CD4-positive, alpha-beta T cell treated with Interleukin-6 for 4 hours (primary cell): Measurements from ENCODE around the gene MORF4L1.
"Not testable (repeated sequence)": the region's sequence is repeated elsewhere in the genome, so short reads cannot be mapped to it uniquely, and the experiment has no call there.

Experiments
- DNase-seq: peaks from one replicate; pipeline ENCODE4 v3.0.0-alpha.2; 2020; ENCODE audit warnings: mixed read lengths

The MORF4L1 gene

GRCh38 chr15:78927077-78927790, 54.5 kb downstream of the MORF4L1 start:
- DNase-seq = no peak

DNA sequence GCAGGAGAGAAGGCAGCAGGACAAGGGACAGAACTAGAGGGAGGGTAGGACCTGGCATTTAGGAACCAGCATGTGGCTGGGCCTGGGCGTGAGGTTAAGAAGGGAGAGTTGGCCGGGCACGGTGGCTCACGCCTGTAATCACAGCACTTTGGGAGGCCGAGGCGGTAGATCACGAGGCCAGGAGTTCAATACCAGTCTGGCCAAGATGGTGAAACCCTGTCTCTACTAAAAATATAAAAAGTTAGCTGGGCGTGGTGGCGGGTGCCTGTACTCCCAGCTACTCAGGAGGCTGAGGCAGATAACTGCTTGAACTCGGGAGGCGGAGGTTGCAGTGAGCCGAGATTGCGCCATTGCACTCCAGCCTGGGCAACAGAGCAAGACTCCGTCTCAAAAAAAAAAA, 55.5 kb downstream of the MORF4L1 start:
- DNase-seq = not testable (repeated sequence)

DNA sequence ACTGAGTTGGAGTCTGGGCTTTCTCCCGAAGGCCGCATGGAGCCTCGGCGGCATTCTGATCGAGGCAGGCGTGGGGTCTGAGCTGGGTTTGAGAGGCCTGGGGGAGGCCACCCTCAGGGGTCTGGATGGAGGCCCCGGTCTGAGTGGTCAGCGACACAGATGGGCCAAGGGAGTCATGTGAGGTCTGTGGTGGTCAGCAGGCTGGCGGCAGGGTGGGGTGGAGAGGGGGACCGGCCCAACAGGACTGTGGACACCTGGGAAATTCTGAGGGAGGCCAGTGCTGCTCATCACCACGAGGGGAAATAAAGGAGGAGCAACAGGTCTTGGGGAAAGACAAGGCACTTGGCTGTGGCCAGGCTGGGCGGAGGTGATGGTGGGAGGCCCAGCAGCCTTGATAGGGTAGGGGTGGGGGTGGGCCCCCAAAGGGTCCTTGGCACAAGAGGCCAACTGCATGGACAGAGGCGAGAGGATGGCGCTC, 56.0 kb downstream of the MORF4L1 start:
- DNase-seq = no peak

GRCh38 chr15:78929536-78930264, 57.0 kb downstream of the MORF4L1 start:
- DNase-seq = no peak

DNA sequence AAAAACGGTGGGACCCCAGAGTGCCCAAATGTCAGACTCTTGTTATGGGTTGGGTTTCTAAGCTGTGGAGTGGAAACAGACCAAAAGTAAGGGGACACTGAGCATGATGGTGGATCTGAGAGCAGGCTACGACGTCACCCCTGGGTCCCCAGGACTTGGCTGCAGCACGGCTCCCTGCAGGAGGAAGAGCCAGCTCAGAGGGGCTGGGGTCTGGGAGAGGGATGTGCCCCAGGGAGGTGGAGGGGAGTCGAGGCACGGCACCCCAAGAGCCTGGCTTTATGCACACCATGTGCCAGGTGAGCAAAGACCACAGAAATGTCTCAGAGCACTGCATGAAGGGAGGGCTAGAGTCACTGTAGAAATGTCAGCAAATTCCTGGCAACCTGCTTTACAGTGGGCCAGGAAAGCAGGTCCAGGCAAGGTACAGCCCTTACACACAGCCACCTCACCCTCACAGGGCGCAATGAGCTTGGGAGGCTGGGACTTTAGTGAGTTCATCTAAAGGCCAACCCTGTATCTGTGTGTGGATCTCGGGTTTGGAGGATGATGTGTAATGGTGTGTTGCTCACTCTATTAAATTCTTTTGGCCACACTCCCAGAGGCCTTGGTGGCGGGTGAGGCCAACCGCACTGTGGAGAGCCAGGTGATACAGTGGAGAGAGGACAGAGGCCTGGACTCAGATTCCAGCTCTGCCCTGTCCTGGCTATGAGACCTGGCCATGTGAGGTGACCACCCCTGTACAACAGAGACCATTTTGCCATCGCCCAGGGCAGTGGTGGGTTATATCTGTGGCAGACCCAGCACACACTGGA, 58.1 kb downstream of the MORF4L1 start:
- DNase-seq = no peak

DNA sequence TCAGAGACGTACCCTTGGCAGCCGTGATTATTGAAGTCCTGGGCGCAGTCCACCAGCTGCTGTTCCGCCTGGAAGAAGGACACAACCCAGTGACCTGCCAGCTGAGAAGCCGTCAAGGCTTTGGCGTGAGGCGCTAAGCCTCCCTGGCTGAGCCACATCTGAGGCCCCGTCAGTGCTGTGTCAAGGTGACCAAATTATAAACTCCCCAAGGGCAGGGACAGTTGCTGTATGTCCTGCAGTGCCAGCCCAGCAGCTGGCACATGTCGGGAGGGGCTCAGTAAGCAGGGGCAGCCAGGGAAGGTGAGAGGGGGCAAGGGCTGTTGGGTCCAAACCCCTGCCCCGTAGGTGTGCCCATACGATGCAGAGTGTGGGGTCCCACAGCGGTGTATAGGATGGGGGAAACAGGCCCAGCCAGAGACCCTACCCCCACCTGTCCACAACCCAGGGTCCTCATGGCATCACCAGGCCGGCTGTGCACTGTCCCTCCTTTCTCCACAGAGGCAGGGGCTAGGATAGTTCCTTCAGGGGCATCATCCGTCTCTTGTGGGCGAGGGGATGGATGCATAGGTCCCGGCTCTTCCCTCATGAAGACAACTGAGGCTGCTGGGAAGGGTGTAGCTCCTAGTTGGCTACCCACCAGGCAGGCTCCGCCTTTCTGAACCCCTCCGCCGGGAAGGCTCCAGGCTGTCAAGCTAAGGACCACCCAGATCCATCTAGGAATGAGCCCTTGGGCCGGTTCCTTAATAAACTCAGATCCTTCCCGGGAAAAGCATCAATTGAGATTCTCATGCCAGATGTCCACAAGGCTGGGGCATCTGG, 59.0 kb downstream of the MORF4L1 start:
- no peak for DNase-seq

DNA sequence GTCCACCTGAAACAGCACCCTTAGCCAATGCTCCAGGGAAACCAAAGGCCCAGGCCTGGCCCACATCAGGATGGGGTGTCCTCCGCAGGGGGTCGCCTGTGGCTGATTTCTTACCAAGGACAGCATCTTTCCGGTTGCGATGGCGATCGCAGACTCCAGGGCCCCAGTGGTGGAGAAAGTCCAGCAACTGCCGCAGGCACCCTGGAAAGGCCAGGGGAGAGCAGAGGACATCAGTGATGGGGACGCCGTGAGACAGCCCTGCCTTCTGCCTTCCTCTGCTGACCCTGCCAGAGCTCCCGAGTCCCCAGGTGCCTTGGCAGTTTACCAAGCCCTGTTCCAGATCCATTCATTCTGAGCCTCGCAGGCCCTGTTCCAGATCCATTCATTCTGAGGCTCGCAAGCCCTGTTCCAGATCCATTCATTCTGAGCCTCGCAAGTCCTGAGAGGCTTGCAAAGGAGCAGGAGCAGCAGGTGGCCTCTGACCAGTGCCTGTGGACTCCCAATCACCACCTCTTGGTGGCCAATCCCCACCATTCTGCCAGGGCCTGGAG, 59.6 kb downstream of the MORF4L1 start:
- no peak for DNase-seq

DNA sequence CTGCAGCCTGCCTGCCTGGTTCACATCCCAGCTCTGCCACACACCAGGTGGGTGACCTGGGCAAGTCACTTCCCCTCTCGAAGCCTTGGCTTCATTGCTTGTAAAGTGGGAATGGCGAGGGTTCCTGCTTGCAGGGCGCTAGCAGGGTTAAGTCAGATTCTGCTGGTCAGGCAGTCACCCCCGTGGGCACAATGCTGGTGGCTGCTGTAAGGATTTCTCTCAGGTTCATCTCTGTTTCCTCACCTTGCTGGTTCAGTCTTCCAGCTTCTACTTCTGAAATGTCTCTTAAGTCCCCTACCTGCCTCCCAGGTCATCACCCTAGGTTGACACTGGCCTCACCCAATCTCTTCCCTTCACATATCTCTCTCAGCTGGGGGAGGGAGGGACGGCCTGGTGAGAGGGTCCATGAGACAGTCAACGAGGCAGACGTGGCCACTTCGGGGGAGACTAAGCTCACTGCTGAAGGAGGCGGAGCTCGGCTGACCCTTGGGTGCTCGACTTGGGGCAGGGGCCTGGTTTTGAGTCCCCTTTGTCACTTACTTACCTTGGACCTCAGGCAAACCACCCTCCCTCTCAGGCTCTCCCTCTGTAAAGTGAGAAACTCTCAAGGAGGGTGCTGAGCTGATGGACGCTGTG, 60.6 kb downstream of the MORF4L1 start:
- DNase-seq = no peak

- no peak for DNase-seq
Measured at GRCh38 chr15:78933823-78934654, 61.3 kb downstream of the MORF4L1 start.

DNA sequence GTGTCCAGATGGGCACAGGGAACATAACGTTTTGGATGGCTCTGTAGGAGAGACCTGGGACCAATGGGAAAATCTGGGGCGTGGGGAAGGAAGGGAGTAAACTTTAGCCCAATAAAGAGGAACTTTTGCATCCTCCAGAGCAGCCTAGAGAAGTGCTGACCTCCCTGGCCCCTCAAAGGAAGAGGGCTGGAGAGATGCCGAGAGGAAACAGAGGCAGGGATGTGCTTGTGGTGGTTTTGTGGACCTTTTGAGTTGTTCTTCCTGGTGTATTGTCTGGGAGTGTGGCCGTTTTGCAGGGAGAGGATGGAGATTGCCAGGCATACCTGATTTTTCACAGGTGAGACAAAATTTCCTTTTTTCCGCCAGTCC, 61.9 kb downstream of the MORF4L1 start:
- DNase-seq = no peak

- DNase-seq = no peak
Measured at GRCh38 chr15:78937132-78937739, 64.5 kb downstream of the MORF4L1 start.

DNA sequence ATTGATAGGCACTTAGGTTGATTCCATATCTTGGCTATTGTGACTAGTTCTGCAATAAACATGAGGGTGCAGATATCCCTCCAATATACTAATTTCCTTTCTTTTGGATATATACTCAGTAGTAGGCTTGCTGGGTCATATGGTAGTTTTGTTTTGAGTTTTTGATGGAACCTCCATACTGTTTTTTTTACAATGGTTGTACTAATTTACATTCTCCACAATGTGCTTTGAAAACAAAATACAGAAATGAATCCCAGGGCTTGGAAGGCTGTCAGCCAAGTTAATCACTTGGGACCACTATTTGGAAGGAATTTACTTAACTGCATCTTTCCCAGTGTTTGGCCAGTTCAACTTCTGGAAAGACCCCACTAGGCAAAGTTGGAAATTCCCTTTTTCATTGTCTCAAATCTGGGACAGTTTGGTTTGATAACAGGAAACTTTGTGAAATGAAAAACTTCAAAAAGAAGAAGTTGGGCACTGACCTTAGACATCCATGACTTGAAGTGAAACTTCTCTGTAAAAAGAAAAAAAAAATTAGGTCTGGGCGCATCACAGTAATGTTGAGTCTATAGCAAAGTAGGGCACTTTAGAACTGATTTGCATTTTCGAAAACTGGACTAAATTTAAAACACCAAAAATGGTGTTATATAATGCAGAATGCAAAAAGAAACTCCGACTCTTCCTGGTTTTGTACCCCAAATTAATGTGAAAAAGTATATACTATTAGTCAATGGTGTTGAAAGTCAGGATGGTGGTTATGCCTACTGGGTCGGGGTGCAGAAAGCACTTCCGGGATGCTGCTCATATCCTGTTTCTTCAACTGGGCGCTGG, 66.2 kb downstream of the MORF4L1 start:
- DNase-seq = peak; percentile 42

GRCh38 chr15:78942741-78943140, 70.1 kb downstream of the MORF4L1 start:
- no peak for DNase-seq

GRCh38 chr15:78943692-78944091, 71.0 kb downstream of the MORF4L1 start:
- no peak for DNase-seq

DNA sequence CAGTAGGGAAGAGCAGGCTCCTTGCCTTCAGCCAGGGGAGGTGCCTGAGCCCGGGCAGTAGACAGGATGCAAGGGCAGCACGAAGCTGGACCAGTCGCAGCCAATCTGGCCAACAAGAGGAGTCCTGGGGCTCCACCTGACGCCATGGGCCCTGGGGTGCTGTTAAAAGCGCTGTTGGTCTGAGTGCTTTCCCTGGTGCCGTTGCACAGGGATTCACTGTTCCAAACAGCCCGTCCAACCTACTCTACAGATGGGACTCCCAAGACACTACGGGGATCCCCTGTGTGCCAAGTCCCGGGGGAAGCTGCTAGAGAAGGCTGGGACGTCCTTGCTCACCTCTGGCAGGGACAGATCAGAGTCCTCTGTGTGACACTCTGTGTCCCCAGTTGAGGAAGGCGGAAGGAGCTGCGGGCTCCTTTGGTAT, 71.5 kb downstream of the MORF4L1 start:
- no peak for DNase-seq

- DNase-seq = peak; percentile 87
Measured at GRCh38 chr15:78944669-78945407, 72.1 kb downstream of the MORF4L1 start, which contains the start of gene CTSH. Gene CTSH (minus strand): TSS chr15:78945046. CDS start chr15:78944981, 65 bp downstream.

- DNase-seq = no peak
Measured at GRCh38 chr15:78946493-78946892, 73.8 kb downstream of the MORF4L1 start.

DNA sequence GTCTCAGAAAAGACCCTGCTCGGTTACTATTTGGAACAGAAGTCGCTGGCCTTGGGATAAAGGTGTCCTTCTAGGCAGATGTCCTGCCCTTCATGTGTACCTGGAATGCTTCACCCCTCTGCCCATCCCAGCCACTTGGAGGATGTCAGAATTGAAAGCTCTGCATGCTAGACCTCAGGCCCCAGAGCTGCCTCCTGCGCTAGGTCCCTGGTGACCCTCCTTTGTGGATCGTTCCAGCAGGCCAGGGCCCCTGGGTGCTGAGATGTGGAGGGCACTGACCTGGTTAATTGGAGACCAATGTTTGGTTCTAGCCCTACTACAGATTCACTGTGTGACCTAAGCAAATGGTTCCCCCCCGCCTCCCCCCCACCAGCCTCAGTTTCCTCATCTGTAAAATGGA, 74.8 kb downstream of the MORF4L1 start:
- DNase-seq = no peak
